ENCODE measurements around the gene TMEM167A.

GRCh38 chr5:83048277-83048676 lies 28.9 kb downstream of the TMEM167A start:
- TF ChIP-seq POLR2A (IDR thresholded peaks at IDR 0.05) = no peak
- no peak for TF ChIP-seq CTCF (IDR thresholded peaks at IDR 0.05)
